Measurements from ENCODE around the gene ALKBH8. TPM values are rescaled to one million over a fixed set of nuclear protein-coding genes. Genes with fewer than 3 reads are reported as not detected.
"Not testable (repeated sequence)": the region's sequence is repeated elsewhere in the genome, so short reads cannot be mapped to it uniquely, and the experiment has no call there.

Gene ALKBH8
- total RNA-seq, 1 donor from 2014 or later: 11.8 TPM

GRCh38 chr11:107587306-107587979 is 21.9 kb upstream of the ALKBH8 start:
- H3K9me3 Mint-ChIP-seq: no peaks in the 10 kb centered on the region
- peaks cover 63% of the 10 kb centered on the region for H3K27me3 Mint-ChIP-seq
- intact Hi-C loops (cut with micrococcal nuclease): no loop called here
- ATAC-seq (ENCODE audit: low read depth) (no peak), DNase-seq (no peak)
- ChIA-PET CTCF (no interaction called here), POLR2A (no interaction called here)
- H3K27ac Mint-ChIP-seq: no peak overlapping the region
- peaks cover 23% of the 10 kb centered on the region for H3K4me1 Mint-ChIP-seq
- no peak overlapping the region for H3K4me3 Mint-ChIP-seq
- H3K36me3 Mint-ChIP-seq (ENCODE audit: low read depth): no peaks in the 10 kb centered on the region
- no peak for TF ChIP-seq CTCF (IDR thresholded peaks at IDR 0.05)

GRCh38 chr11:107583629-107584195 is 18.2 kb upstream of the ALKBH8 start:
- POLR2A ChIA-PET: no interaction called here
- no peak for ATAC-seq (ENCODE audit: low read depth)
- no peak for TF ChIP-seq CTCF (IDR thresholded peaks at IDR 0.05)
- Mint-ChIP-seq H3K36me3 (ENCODE audit: low read depth) (no peaks in the 10 kb centered on the region), H3K4me1 (no peaks in the 10 kb centered on the region), H3K27ac (no peak overlapping the region), H3K9me3 (peaks cover 5% of the 10 kb centered on the region), H3K27me3 (peaks cover 39% of the 10 kb centered on the region), H3K4me3 (no peak overlapping the region)
- CTCF ChIA-PET: no interaction called here
- intact Hi-C loops (cut with micrococcal nuclease): no loop called here
- no peak for DNase-seq

GRCh38 chr11:107581147-107581546 is 15.6 kb upstream of the ALKBH8 start:
- no peaks in the 10 kb centered on the region for H3K36me3 Mint-ChIP-seq (ENCODE audit: low read depth)
- ChIA-PET POLR2A (no interaction called here), CTCF (no interaction called here)
- no peaks in the 10 kb centered on the region for H3K4me1 Mint-ChIP-seq
- ATAC-seq (ENCODE audit: low read depth) (no peak), DNase-seq (no peak)
- no peak overlapping the region for H3K27ac Mint-ChIP-seq
- H3K4me3 Mint-ChIP-seq: no peak overlapping the region
- TF ChIP-seq CTCF (IDR thresholded peaks at IDR 0.05): no peak
- H3K9me3 Mint-ChIP-seq: peaks cover 5% of the 10 kb centered on the region
- peaks cover 13% of the 10 kb centered on the region for H3K27me3 Mint-ChIP-seq
- intact Hi-C loops (cut with micrococcal nuclease): no loop called here

- CTCF ChIA-PET: interaction anchor here (1.2 kb wide), 1 partner anchor 30 kb away, joined by 3 read pairs; no protein-coding TSS in a partner anchor
- H3K9me3 Mint-ChIP-seq; intact Hi-C loops (cut with micrococcal nuclease): not testable (repeated sequence)
Observed at GRCh38 chr11:107579169-107579568, 13.6 kb upstream of the ALKBH8 start.

GRCh38 chr11:107577346-107577711 is 11.8 kb upstream of the ALKBH8 start:
- Mint-ChIP-seq H3K27ac (no peak overlapping the region), H3K36me3 (ENCODE audit: low read depth) (no peaks in the 10 kb centered on the region), H3K27me3 (peaks cover 2% of the 10 kb centered on the region), H3K4me3 (no peak overlapping the region), H3K4me1 (no peaks in the 10 kb centered on the region), H3K9me3 (peaks cover 5% of the 10 kb centered on the region)
- ATAC-seq (ENCODE audit: low read depth): no peak
- ChIA-PET CTCF (interaction anchor here (0.8 to 2.0 kb wide), 3 partner anchors 10 to 28 kb away, joined by 3 to 7 read pairs (median 5); no protein-coding TSS in a partner anchor), POLR2A (no interaction called here)
- TF ChIP-seq CTCF (IDR thresholded peaks at IDR 0.05): no peak
- intact Hi-C loops (cut with micrococcal nuclease): loop anchor here (2.0 kb wide), 1 partner anchor 15 kb away; no protein-coding TSS in a partner anchor
- DNase-seq: no peak

More at GRCh38 chr11:107579169-107579568, 13.6 kb upstream of the ALKBH8 start:
- H3K4me3 Mint-ChIP-seq; H3K27ac Mint-ChIP-seq; H3K4me1 Mint-ChIP-seq; ATAC-seq (ENCODE audit: low read depth); H3K36me3 Mint-ChIP-seq (ENCODE audit: low read depth); POLR2A ChIA-PET; H3K27me3 Mint-ChIP-seq; DNase-seq: not testable (repeated sequence)

GRCh38 chr11:107576497-107577345 is 11.2 kb upstream of the ALKBH8 start:
- CTCF ChIA-PET: interaction anchor here (1.1 to 2.0 kb wide), 3 partner anchors 9 to 113 kb away, joined by 5 to 9 read pairs (median 7); no protein-coding TSS in a partner anchor
- POLR2A ChIA-PET; H3K9me3 Mint-ChIP-seq; H3K4me3 Mint-ChIP-seq; H3K27me3 Mint-ChIP-seq; H3K36me3 Mint-ChIP-seq (ENCODE audit: low read depth); DNase-seq; H3K27ac Mint-ChIP-seq; ATAC-seq (ENCODE audit: low read depth); H3K4me1 Mint-ChIP-seq: not testable (repeated sequence)
- intact Hi-C loops (cut with micrococcal nuclease): loop anchor here (1.0 to 2.0 kb wide), 4 partner anchors 14 to 322 kb away; no protein-coding TSS in a partner anchor

Data from activated B cell treated with CpG ODN at 0.5 μM for 24 hours (primary cell).